ENCODE data around the gene PTGR2.

The PTGR2 gene

DNA sequence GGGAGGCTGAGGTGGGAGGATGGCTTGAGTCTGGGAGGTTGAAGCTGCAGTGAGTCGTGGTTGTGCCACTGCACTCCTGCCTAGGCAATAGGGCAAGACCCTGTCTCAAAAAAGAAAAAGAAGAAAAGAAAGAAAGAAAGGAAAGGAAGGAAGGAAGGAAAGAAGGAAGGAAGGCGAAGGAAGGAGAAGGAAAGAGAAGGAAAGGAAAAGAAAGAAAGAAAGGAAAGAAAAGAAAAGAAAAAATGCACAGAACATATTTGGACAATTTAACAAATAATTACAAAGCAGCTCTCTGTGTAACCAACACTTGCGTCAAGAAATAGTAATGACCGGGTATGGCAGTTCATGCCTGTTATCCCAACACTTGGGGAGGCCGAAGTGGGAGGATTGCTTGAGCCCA is 35.8 kb upstream of the PTGR2 start:
- Histone ChIP-seq H2BK12ac (ENCODE audit: low read length) (no peak overlapping the region), H4K8ac (ENCODE audit: low read depth, low read length) (no peak overlapping the region), H3K4me2 (ENCODE audit: insufficient read depth, low read length, poor library complexity, severe bottlenecking) (no peak overlapping the region), H3K27me3 (ENCODE audit: control insufficient read depth in 3 of 3, insufficient read depth in 3 of 3, low read depth in 1 of 3, low read length in 3 of 3) (no peaks in the 10 kb centered on the region), H3K9me3 (replicated peaks in 1 of 2; ENCODE audit: control insufficient read depth in 2 of 2, insufficient read depth in 1 of 2, low read depth in 1 of 2, low read length in 2 of 2) (no peaks in the 10 kb centered on the region), H2BK120ac (ENCODE audit: low read depth, low read length) (no peak overlapping the region), H3K14ac (ENCODE audit: low read length) (no peak overlapping the region), H3K23ac (ENCODE audit: low read depth, low read length, poor library complexity) (no peak overlapping the region), H3K4me1 (ENCODE audit: control insufficient read depth in 2 of 2, insufficient read depth in 1 of 2, low read depth in 1 of 2, low read length in 2 of 2) (peaks cover 2% of the 10 kb centered on the region in 2 donors), H3K9ac (ENCODE audit: low read depth, low read length, poor library complexity) (no peak overlapping the region), H2BK15ac (ENCODE audit: low read length) (no peak overlapping the region), H3K79me1 (ENCODE audit: low read depth, low read length) (no peaks in the 10 kb centered on the region), H2BK5ac (ENCODE audit: low read length) (no peak overlapping the region), H2AFZ (ENCODE audit: low read length) (no peak overlapping the region), H3K27ac (replicated peaks; ENCODE audit: low read length) (no peak overlapping the region), H3K36me3 (replicated peaks in 1 of 2; ENCODE audit: control insufficient read depth in 2 of 2, insufficient read depth in 2 of 2, low read length in 2 of 2) (no peaks in the 10 kb centered on the region), H3K4me3 (ENCODE audit: low read length in 2 of 2) (no peak overlapping the region), H3K18ac (ENCODE audit: low read length) (no peak overlapping the region), H3K4ac (ENCODE audit: low read length) (no peak overlapping the region), H2AK5ac (ENCODE audit: low read depth, low read length) (no peak overlapping the region), H4K91ac (ENCODE audit: low read depth, low read length, poor library complexity) (no peak overlapping the region)
- DNase-seq (ENCODE audit: low spot score) = no peak
- WGBS, 2 donors (ENCODE audit: extremely low coverage in 2 of 2, insufficient read length in 2 of 2, insufficient replicate concordance in 1 of 2) = no CpG with 5 or more reads among the region's 5 CpGs

DNA sequence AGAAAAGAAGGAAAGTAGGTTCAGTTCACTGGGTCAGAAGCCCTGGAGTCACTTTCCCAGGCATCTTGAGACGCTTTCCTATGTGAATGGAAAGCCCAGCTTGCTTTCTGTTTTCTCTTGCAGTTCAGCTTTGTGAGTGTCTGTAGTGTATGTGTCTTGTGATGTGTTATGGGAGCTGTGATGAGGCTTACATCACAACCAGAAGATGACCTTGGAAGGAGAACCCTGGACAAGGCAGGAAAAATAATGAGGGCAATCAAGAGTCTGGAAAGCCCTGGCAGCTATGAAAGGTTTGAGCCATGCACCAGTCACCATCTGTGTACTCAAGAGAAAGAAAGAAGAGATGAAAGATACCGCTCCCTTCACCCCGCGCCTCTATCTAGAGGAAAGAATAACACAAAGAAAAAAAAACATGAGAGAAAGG is 35.2 kb upstream of the PTGR2 start:
- no peak overlapping the region for H3K14ac ChIP-seq (ENCODE audit: low read length)
- no peaks in the 10 kb centered on the region for H3K9me3 ChIP-seq (replicated peaks in 1 of 2; ENCODE audit: control insufficient read depth in 2 of 2, insufficient read depth in 1 of 2, low read depth in 1 of 2, low read length in 2 of 2)
- H2BK12ac ChIP-seq (ENCODE audit: low read length) = no peak overlapping the region
- H3K4me1 ChIP-seq (ENCODE audit: control insufficient read depth in 2 of 2, insufficient read depth in 1 of 2, low read depth in 1 of 2, low read length in 2 of 2) = peaks cover 2% of the 10 kb centered on the region in 2 donors
- WGBS, 2 donors (ENCODE audit: extremely low coverage in 2 of 2, insufficient read length in 2 of 2, insufficient replicate concordance in 1 of 2) = no CpG with 5 or more reads among the region's 4 CpGs
- no peak overlapping the region for H3K18ac ChIP-seq (ENCODE audit: low read length)
- no peak overlapping the region for H2BK15ac ChIP-seq (ENCODE audit: low read length)
- H3K23ac ChIP-seq (ENCODE audit: low read depth, low read length, poor library complexity) = no peak overlapping the region
- H4K91ac ChIP-seq (ENCODE audit: low read depth, low read length, poor library complexity) = no peak overlapping the region
- H3K27me3 ChIP-seq (ENCODE audit: control insufficient read depth in 3 of 3, insufficient read depth in 3 of 3, low read depth in 1 of 3, low read length in 3 of 3) = no peaks in the 10 kb centered on the region
- no peak overlapping the region for H2BK120ac ChIP-seq (ENCODE audit: low read depth, low read length)
- H3K4ac ChIP-seq (ENCODE audit: low read length) = no peak overlapping the region
- no peak overlapping the region for H2BK5ac ChIP-seq (ENCODE audit: low read length)
- DNase-seq (ENCODE audit: low spot score) = no peak
- no peak overlapping the region for H3K4me3 ChIP-seq (ENCODE audit: low read length in 2 of 2)
- H4K8ac ChIP-seq (ENCODE audit: low read depth, low read length) = no peak overlapping the region
- H3K36me3 ChIP-seq (replicated peaks in 1 of 2; ENCODE audit: control insufficient read depth in 2 of 2, insufficient read depth in 2 of 2, low read length in 2 of 2) = no peaks in the 10 kb centered on the region
- H3K79me1 ChIP-seq (ENCODE audit: low read depth, low read length) = no peaks in the 10 kb centered on the region
- no peak overlapping the region for H3K27ac ChIP-seq (replicated peaks; ENCODE audit: low read length)
- no peak overlapping the region for H2AFZ ChIP-seq (ENCODE audit: low read length)
- no peak overlapping the region for H3K4me2 ChIP-seq (ENCODE audit: insufficient read depth, low read length, poor library complexity, severe bottlenecking)
- H2AK5ac ChIP-seq (ENCODE audit: low read depth, low read length) = no peak overlapping the region
- no peak overlapping the region for H3K9ac ChIP-seq (ENCODE audit: low read depth, low read length, poor library complexity)

- no peak overlapping the region for H3K4me2 ChIP-seq (ENCODE audit: insufficient read depth, low read length, poor library complexity, severe bottlenecking)
- no peak overlapping the region for H4K8ac ChIP-seq (ENCODE audit: low read depth, low read length)
- H2BK15ac ChIP-seq (ENCODE audit: low read length) = no peak overlapping the region
- H3K9me3 ChIP-seq (replicated peaks in 1 of 2; ENCODE audit: control insufficient read depth in 2 of 2, insufficient read depth in 1 of 2, low read depth in 1 of 2, low read length in 2 of 2) = no peaks in the 10 kb centered on the region
- H4K91ac ChIP-seq (ENCODE audit: low read depth, low read length, poor library complexity) = no peak overlapping the region
- H3K14ac ChIP-seq (ENCODE audit: low read length) = no peak overlapping the region
- no peak overlapping the region for H2BK120ac ChIP-seq (ENCODE audit: low read depth, low read length)
- H3K27ac ChIP-seq (replicated peaks; ENCODE audit: low read length) = no peak overlapping the region
- no peak overlapping the region for H3K9ac ChIP-seq (ENCODE audit: low read depth, low read length, poor library complexity)
- H3K27me3 ChIP-seq (ENCODE audit: control insufficient read depth in 3 of 3, insufficient read depth in 3 of 3, low read depth in 1 of 3, low read length in 3 of 3) = no peaks in the 10 kb centered on the region
- H3K18ac ChIP-seq (ENCODE audit: low read length) = no peak overlapping the region
- H3K23ac ChIP-seq (ENCODE audit: low read depth, low read length, poor library complexity) = no peak overlapping the region
- WGBS, 2 donors (ENCODE audit: extremely low coverage in 2 of 2, insufficient read length in 2 of 2, insufficient replicate concordance in 1 of 2) = no CpG with 5 or more reads among the region's 7 CpGs
- DNase-seq (ENCODE audit: low spot score) = no peak
- H2AK5ac ChIP-seq (ENCODE audit: low read depth, low read length) = no peak overlapping the region
- no peaks in the 10 kb centered on the region for H3K79me1 ChIP-seq (ENCODE audit: low read depth, low read length)
- no peak overlapping the region for H3K4me3 ChIP-seq (ENCODE audit: low read length in 2 of 2)
- no peaks in the 10 kb centered on the region for H3K36me3 ChIP-seq (replicated peaks in 1 of 2; ENCODE audit: control insufficient read depth in 2 of 2, insufficient read depth in 2 of 2, low read length in 2 of 2)
- no peak overlapping the region for H2BK12ac ChIP-seq (ENCODE audit: low read length)
- peaks cover 2% of the 10 kb centered on the region in 2 donors for H3K4me1 ChIP-seq (ENCODE audit: control insufficient read depth in 2 of 2, insufficient read depth in 1 of 2, low read depth in 1 of 2, low read length in 2 of 2)
- H2BK5ac ChIP-seq (ENCODE audit: low read length) = no peak overlapping the region
- no peak overlapping the region for H2AFZ ChIP-seq (ENCODE audit: low read length)
- H3K4ac ChIP-seq (ENCODE audit: low read length) = no peak overlapping the region
Observed at GRCh38 chr14:73817020-73817655, 34.5 kb upstream of the PTGR2 start.

- Histone ChIP-seq H2AFZ (ENCODE audit: low read length) (no peak overlapping the region), H3K27ac (replicated peaks; ENCODE audit: low read length) (no peak overlapping the region), H3K36me3 (replicated peaks in 1 of 2; ENCODE audit: control insufficient read depth in 2 of 2, insufficient read depth in 2 of 2, low read length in 2 of 2) (no peaks in the 10 kb centered on the region), H2BK12ac (ENCODE audit: low read length) (no peak overlapping the region), H3K4me2 (ENCODE audit: insufficient read depth, low read length, poor library complexity, severe bottlenecking) (no peak overlapping the region), H3K4ac (ENCODE audit: low read length) (no peak overlapping the region), H3K18ac (ENCODE audit: low read length) (peak overlapping the region; percentile 28), H3K4me3 (ENCODE audit: low read length in 2 of 2) (no peak overlapping the region), H3K27me3 (ENCODE audit: control insufficient read depth in 3 of 3, insufficient read depth in 3 of 3, low read depth in 1 of 3, low read length in 3 of 3) (no peaks in the 10 kb centered on the region), H2AK5ac (ENCODE audit: low read depth, low read length) (no peak overlapping the region), H2BK15ac (ENCODE audit: low read length) (no peak overlapping the region), H4K8ac (ENCODE audit: low read depth, low read length) (no peak overlapping the region), H2BK120ac (ENCODE audit: low read depth, low read length) (no peak overlapping the region), H3K14ac (ENCODE audit: low read length) (no peak overlapping the region), H3K79me1 (ENCODE audit: low read depth, low read length) (no peaks in the 10 kb centered on the region), H2BK5ac (ENCODE audit: low read length) (no peak overlapping the region), H3K23ac (ENCODE audit: low read depth, low read length, poor library complexity) (no peak overlapping the region), H3K4me1 (ENCODE audit: control insufficient read depth in 2 of 2, insufficient read depth in 1 of 2, low read depth in 1 of 2, low read length in 2 of 2) (peaks cover 2 to 8% of the 10 kb centered on the region in 2 donors), H3K9ac (ENCODE audit: low read depth, low read length, poor library complexity) (peak overlapping the region; percentile 60), H3K9me3 (replicated peaks in 1 of 2; ENCODE audit: control insufficient read depth in 2 of 2, insufficient read depth in 1 of 2, low read depth in 1 of 2, low read length in 2 of 2) (no peaks in the 10 kb centered on the region), H4K91ac (ENCODE audit: low read depth, low read length, poor library complexity) (no peak overlapping the region)
- DNase-seq (ENCODE audit: low spot score) = no peak
- no CpG with 5 or more reads among the region's 9 CpGs for WGBS, 2 donors (ENCODE audit: extremely low coverage in 2 of 2, insufficient read length in 2 of 2, insufficient replicate concordance in 1 of 2)
Observed at GRCh38 chr14:73818821-73819220, 32.8 kb upstream of the PTGR2 start.

All from neuronal stem cell (in vitro differentiated cells).